HG02642 (cell line): ENCODE results near the gene OR52B6.
"Not testable (repeated sequence)": the region's sequence is repeated elsewhere in the genome, so short reads cannot be mapped to it uniquely, and the experiment has no call there.

Experiments
- ATAC-seq: cut with Tn5 transposase; IDR thresholded peaks from one replicate; pipeline ENCODE4 v1.9.1; 2021; ENCODE audit warnings: mild to moderate bottlenecking; ENCODE audit not compliant: unreplicated experiment, poor library complexity

Gene OR52B6

GRCh38 chr11:5593146-5593545, 12.5 kb downstream of the OR52B6 start:
- ATAC-seq, result no peak

GRCh38 chr11:5596607-5597201, 16.0 kb downstream of the OR52B6 start, which contains the start of gene TRIM6:
TSS of gene TRIM6 (plus strand) at chr11:5596637. CDS start at chr11:5596898, 261 bp downstream.
- ATAC-seq, result peak; percentile 60

GRCh38 chr11:5597953-5598352, 17.3 kb downstream of the OR52B6 start:
- ATAC-seq, result no peak

- peak; percentile 76 for ATAC-seq
Observed at GRCh38 chr11:5600374-5600851, 19.7 kb downstream of the OR52B6 start.

GRCh38 chr11:5602791-5603190, 22.1 kb downstream of the OR52B6 start:
- ATAC-seq, result not testable (repeated sequence)

GRCh38 chr11:5603326-5603725, 22.6 kb downstream of the OR52B6 start:
- no peak for ATAC-seq

- ATAC-seq, result no peak
Observed at GRCh38 chr11:5604896-5605295, 24.2 kb downstream of the OR52B6 start.

GRCh38 chr11:5605849-5606248, 25.2 kb downstream of the OR52B6 start:
- ATAC-seq, result no peak

GRCh38 chr11:5608808-5609207, 28.1 kb downstream of the OR52B6 start:
- no peak for ATAC-seq

GRCh38 chr11:5610446-5610845, 29.8 kb downstream of the OR52B6 start:
- ATAC-seq, result no peak

- no peak for ATAC-seq
Observed at GRCh38 chr11:5611627-5612026, 30.9 kb downstream of the OR52B6 start.

GRCh38 chr11:5618807-5619206, 38.1 kb downstream of the OR52B6 start:
- no peak for ATAC-seq

- ATAC-seq, result no peak
Observed at GRCh38 chr11:5620651-5621521, 40.2 kb downstream of the OR52B6 start.

GRCh38 chr11:5621580-5621979, 40.9 kb downstream of the OR52B6 start:
- ATAC-seq, result no peak

GRCh38 chr11:5622802-5623201, 42.1 kb downstream of the OR52B6 start:
- no peak for ATAC-seq

GRCh38 chr11:5624489-5625279, 44.0 kb downstream of the OR52B6 start, which contains the start of gene TRIM34:
TSS of gene TRIM34 (plus strand) at chr11:5625001. CDS start at chr11:5632332, 7,331 bp downstream.
- peak; percentile 96 for ATAC-seq

GRCh38 chr11:5625281-5625680, 44.6 kb downstream of the OR52B6 start:
- peak; percentile 1 for ATAC-seq

GRCh38 chr11:5626196-5626595, 45.5 kb downstream of the OR52B6 start:
- ATAC-seq, result no peak

- ATAC-seq, result no peak
Observed at GRCh38 chr11:5631417-5631816, 50.7 kb downstream of the OR52B6 start.
